GM13976 (cell line): ENCODE measurements around the gene CLEC4A.

ENCODE experiments used
- DNase-seq: peaks from one replicate; pipeline ENCODE4 v3.0.0; 2012; ENCODE audit warnings: low spot score
- CTCF ChIP-seq: IDR thresholded peaks from 2 replicates; pipeline ENCODE4 v1.5.1; 2012; ENCODE audit warnings: borderline replicate concordance, mild to moderate bottlenecking; ENCODE audit not compliant: insufficient read depth; ENCODE audit errors: extremely low read depth, missing control alignments, control extremely low read depth
- in situ Hi-C: fragments of 300-500 bp; cut with MboI; formaldehyde crosslinking; loops from one replicate; pipeline ENCODE4 v1.12.0; 2022; ENCODE audit warnings: low sequenced_read_pairs, mixed read lengths, inconsistent platforms; ENCODE audit not compliant: unreplicated experiment

CLEC4A gene

GRCh38 chr12:8123124-8123912 is at the start of gene CLEC4A:
CLEC4A (plus strand) TSS chr12:8123617; CDS start chr12:8123879, 262 bp downstream.
- TF ChIP-seq CTCF = no peak
- in situ Hi-C loops = no loop called here
- peak; percentile 30 for DNase-seq

GRCh38 chr12:8075935-8076334 is 47.5 kb upstream of the CLEC4A start:
- no peak for TF ChIP-seq CTCF
- in situ Hi-C loops = no loop called here
- no peak for DNase-seq

DNA sequence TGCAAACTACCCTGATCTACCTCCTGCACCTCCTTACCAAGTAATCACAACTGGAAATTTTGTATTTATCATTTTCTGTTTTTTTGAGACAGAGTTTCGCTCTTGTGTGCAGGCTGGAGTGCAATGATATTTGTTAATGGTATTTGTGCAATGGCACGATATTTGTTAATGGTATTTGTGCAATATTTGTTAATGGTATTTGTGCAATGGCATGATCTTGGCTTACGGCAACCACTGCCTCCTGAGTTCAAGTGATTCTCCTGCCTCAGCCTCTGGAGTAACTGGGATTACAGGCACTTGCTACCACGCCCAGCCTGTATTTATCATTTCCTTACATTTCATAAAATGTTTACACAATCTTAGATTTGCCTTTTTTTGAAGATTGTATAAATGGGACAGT is 47.1 kb upstream of the CLEC4A start:
- no peak for DNase-seq
- in situ Hi-C loops = no loop called here
- no peak for TF ChIP-seq CTCF

- TF ChIP-seq CTCF = no peak
- no peak for DNase-seq
- in situ Hi-C loops = no loop called here
These were observed 46.2 kb upstream of the CLEC4A start for GRCh38 chr12:8077207-8077606.

GRCh38 chr12:8078398-8078797 is 45.0 kb upstream of the CLEC4A start:
- TF ChIP-seq CTCF = peak; percentile 29
- peak; percentile 42 for DNase-seq
- in situ Hi-C loops = no loop called here

- TF ChIP-seq CTCF = no peak
- DNase-seq = no peak
- in situ Hi-C loops = no loop called here
These were observed 44.5 kb upstream of the CLEC4A start for GRCh38 chr12:8078916-8079315.
